Esophagus muscularis mucosa (tissue), 4 donors: ENCODE data around the gene TAF5L. TPM values are rescaled to one million over a fixed set of nuclear protein-coding genes. Genes with fewer than 3 reads are reported as not detected.

Source experiments
- DNase-seq: peaks from one replicate; pipeline ENCODE4 v3.0.0-alpha.2; 2017; ENCODE audit errors: extremely low spot score
- H3K27ac ChIP-seq, 4 donors: fragments of 200-600 bp; sonication (generic); replicated peaks in 1 of 4; 1 replicate in 3 of 4; 2 replicates in 1 of 4; pipeline ENCODE4 v1.5.1; 2016 to 2019; ENCODE audit warnings: mild to moderate bottlenecking in 1 of 4
- H3K27me3 ChIP-seq, 4 donors: fragments of 200-600 bp; sonication (generic); one replicate each; pipeline versions ENCODE4 v1.5.1 to v1.6.0; 2016 to 2019
- H3K36me3 ChIP-seq, 4 donors: fragments of 200-600 bp; sonication (generic); one replicate each; pipeline ENCODE4 v1.5.1; 2016 to 2019
- H3K4me1 ChIP-seq, 4 donors: fragments of 200-600 bp; sonication (generic); one replicate each; pipeline ENCODE4 v1.5.1; 2016 to 2019
- H3K4me3 ChIP-seq, 4 donors: fragments of 200-600 bp; sonication (generic); 1 replicate in 2 of 4; 2 replicates in 2 of 4; pipeline ENCODE4 v1.5.1; 2016 to 2019; ENCODE audit warnings: mild to moderate bottlenecking in 4 of 4, moderate library complexity in 1 of 4
- H3K9me3 ChIP-seq, 4 donors: fragments of 200-600 bp; sonication (generic); 1 replicate in 3 of 4; 2 replicates in 1 of 4; pipeline ENCODE4 v1.5.1; 2016 to 2019
- CTCF ChIP-seq, 3 experiments: fragments of 200-600 bp in 2 of 3; fragments of 450-650 bp in 1 of 3; sonication (generic) in 2 of 3; IDR thresholded peaks; one replicate each; pipeline ENCODE4 v1.5.1; 2017 to 2019; ENCODE audit warnings: antibody characterized with exemption in 3 of 3, mild to moderate bottlenecking in 2 of 3, moderate library complexity in 1 of 3
- EP300 ChIP-seq: sonication (generic); formaldehyde crosslinking; IDR thresholded peaks from one replicate; pipeline ENCODE4 v1.6.1; 2017; ENCODE audit warnings: antibody characterized with exemption
- POLR2A ChIP-seq: fragments of 450-650 bp; IDR thresholded peaks from one replicate; pipeline ENCODE4 v1.6.1; 2017; ENCODE audit warnings: antibody characterized with exemption, moderate library complexity, mild to moderate bottlenecking, low read depth
- POLR2AphosphoS5 ChIP-seq, 2 donors: sonication (generic); formaldehyde crosslinking; IDR thresholded peaks; one replicate each; pipeline ENCODE4 v1.6.1; 2017; ENCODE audit warnings: antibody characterized with exemption in 2 of 2
- WGBS: methylation state at CpG from one replicate; pipeline ENCODE4 v1.1.5; 2018; 5-methylcytosine and 5-hydroxymethylcytosine counted together
- intact Hi-C: fragments of 100-400 bp; cut with DNase I; formaldehyde crosslinking; loops from one replicate; pipeline ENCODE4 v1.15.1; 2023
- total RNA-seq, 4 donors: library from RNA; depleted of rRNA; stranded (reverse); fragments of >200 nt; gene quantifications; one replicate each; pipeline versions ENCODE4 v1.1.0 to v1.2.1, GENCODE V29; 2016

The TAF5L gene
- total RNA-seq, 4 donors from 2014 or later: 18.7 to 29.6 (median 23.4) TPM

GRCh38 chr1:229661897-229662296, 36.0 kb upstream of the TAF5L start:
- intact Hi-C loops: loop anchor here (1.0 to 10.0 kb wide), 2 partner anchors 403 to 648 kb away; partner anchors contain the start of gene GALNT2
- no peaks in the 10 kb centered on the region for H3K9me3 ChIP-seq
- 92% methylated on average over 8 of the region's 8 CpGs for WGBS

GRCh38 chr1:229661022-229661877, 35.3 kb upstream of the TAF5L start:
- 60% methylated on average over 15 of the region's 19 CpGs for WGBS
- Histone ChIP-seq H3K36me3 (peaks cover 11 to 26% (median 16%) of the 10 kb centered on the region in 4 donors), H3K27ac (no peak overlapping the region), H3K4me1 (peaks cover 4 to 27% (median 18%) of the 10 kb centered on the region in 4 donors), H3K27me3 (no peaks in the 10 kb centered on the region), H3K9me3 (no peaks in the 10 kb centered on the region), H3K4me3 (no peak overlapping the region)
- intact Hi-C loops: loop anchor here (1.0 to 10.0 kb wide), 2 partner anchors 404 to 649 kb away; partner anchors contain the start of gene GALNT2
- DNase-seq: peak; percentile 94
- TF ChIP-seq POLR2A (no peak), CTCF (IDR thresholded peaks at IDR 0.05) (peak; percentile 93 to 95 (median 95)), POLR2AphosphoS5 (IDR thresholded peaks at IDR 0.05) (peak in 1 of 2 donors; percentile 64), EP300 (no peak)

More at GRCh38 chr1:229661897-229662296, 36.0 kb upstream of the TAF5L start:
- no peak overlapping the region for H3K27ac ChIP-seq
- TF ChIP-seq EP300 (no peak), CTCF (IDR thresholded peaks at IDR 0.05) (no peak), POLR2AphosphoS5 (IDR thresholded peaks at IDR 0.05) (no peak), POLR2A (no peak)
- peaks cover 4 to 34% (median 21%) of the 10 kb centered on the region in 4 donors for H3K4me1 ChIP-seq
- H3K27me3 ChIP-seq: no peaks in the 10 kb centered on the region
- no peak for DNase-seq
- no peak overlapping the region for H3K4me3 ChIP-seq
- H3K36me3 ChIP-seq: peaks cover 7 to 22% (median 14%) of the 10 kb centered on the region in 4 donors

GRCh38 chr1:229657993-229658755, 32.3 kb upstream of the TAF5L start:
- peaks cover 24 to 50% (median 42%) of the 10 kb centered on the region in 4 donors for H3K36me3 ChIP-seq
- H3K9me3 ChIP-seq: no peaks in the 10 kb centered on the region
- no peak for DNase-seq
- H3K4me3 ChIP-seq: no peak overlapping the region
- H3K27ac ChIP-seq: no peak overlapping the region
- TF ChIP-seq POLR2A (no peak), EP300 (no peak), CTCF (IDR thresholded peaks at IDR 0.05) (no peak), POLR2AphosphoS5 (IDR thresholded peaks at IDR 0.05) (no peak)
- 89% methylated on average over 2 of the region's 2 CpGs for WGBS
- intact Hi-C loops: no loop called here
- peaks cover 4 to 12% (median 11%) of the 10 kb centered on the region in 4 donors for H3K4me1 ChIP-seq
- H3K27me3 ChIP-seq: no peaks in the 10 kb centered on the region

GRCh38 chr1:229655781-229656180, 29.9 kb upstream of the TAF5L start:
- peaks cover 0 to under 1% (median under 1%) of the 10 kb centered on the region in 4 donors for H3K4me1 ChIP-seq
- intact Hi-C loops: no loop called here
- H3K36me3 ChIP-seq: peaks cover 30 to 71% (median 54%) of the 10 kb centered on the region in 4 donors
- no peak overlapping the region for H3K4me3 ChIP-seq
- DNase-seq: peak; percentile 72
- H3K9me3 ChIP-seq: no peaks in the 10 kb centered on the region
- H3K27me3 ChIP-seq: no peaks in the 10 kb centered on the region
- TF ChIP-seq EP300 (no peak), POLR2A (no peak), POLR2AphosphoS5 (IDR thresholded peaks at IDR 0.05) (no peak), CTCF (IDR thresholded peaks at IDR 0.05) (no peak)
- no peak overlapping the region for H3K27ac ChIP-seq
- whole genome bisulfite sequencing: 95% methylated on average over 5 of the region's 5 CpGs
